Activated CD4-positive, alpha-beta T cell treated with anti-CD3 and anti-CD28 coated beads, Interleukin-2, amount 50 U/mL, for 4 hours (primary cell): Measurements from ENCODE around the gene ARFGEF3.

Experiments used
- DNase-seq, 2 experiments: peaks; one replicate each; pipeline ENCODE4 v3.0.0-alpha.2; 2020

ARFGEF3 gene

DNA sequence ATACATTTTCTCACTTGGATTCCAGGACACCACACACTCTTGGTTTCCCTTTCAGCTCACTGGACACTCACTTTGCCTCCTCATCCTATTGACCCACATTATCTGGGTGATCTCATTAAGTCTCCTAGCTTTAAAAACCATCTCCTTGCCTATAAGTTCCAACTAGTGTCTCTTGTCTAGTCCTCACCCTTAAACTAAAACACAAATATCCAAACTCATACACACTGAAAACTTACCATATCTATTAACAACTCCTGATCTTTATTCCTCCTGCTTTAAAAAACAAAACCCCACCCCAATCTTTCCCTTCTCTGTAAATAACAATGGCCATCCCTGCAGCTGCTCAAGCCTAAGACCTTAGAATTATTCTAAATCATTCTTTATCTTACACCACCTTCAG lies 212.5 kb downstream of the ARFGEF3 start:
- DNase-seq = no peak

DNA sequence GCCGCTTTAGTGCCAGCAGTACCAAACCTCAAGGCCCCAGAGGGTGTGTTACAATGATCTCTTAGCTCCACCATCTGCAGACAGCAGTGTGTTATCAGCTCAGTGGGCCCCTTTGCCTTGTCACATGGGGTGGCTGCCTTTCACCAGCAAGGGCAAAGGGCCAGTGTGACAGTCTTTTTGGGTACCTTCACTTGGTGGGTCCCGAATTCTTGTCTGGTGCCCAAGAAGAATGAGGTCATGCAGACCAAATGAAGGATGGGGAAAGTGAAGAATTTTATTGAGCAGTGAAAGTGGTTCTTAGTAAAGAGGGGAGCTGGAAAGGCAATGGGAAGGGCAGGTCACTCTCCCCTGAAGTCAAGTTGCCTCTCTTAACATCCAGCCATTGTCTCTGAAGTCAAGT lies 213.1 kb downstream of the ARFGEF3 start:
- DNase-seq = no peak

DNA sequence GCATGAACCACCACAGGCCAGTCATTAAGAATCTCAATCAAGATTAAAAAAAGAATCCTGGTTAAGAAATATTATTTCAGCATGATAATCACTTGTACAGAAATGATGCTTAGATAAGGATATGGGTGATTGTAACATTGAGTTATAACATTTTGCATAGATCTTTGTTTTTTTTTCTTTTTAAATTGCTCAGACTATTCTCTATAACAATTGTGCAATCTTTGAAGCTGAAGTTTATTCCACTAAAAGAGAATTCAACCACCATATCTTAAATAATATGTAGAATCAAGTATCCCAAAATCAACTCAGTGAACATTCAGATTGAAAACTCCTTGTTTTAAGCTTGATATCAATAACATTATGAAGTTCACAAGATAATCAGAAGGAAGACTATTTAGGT lies 215.3 kb downstream of the ARFGEF3 start:
- DNase-seq = no peak

DNA sequence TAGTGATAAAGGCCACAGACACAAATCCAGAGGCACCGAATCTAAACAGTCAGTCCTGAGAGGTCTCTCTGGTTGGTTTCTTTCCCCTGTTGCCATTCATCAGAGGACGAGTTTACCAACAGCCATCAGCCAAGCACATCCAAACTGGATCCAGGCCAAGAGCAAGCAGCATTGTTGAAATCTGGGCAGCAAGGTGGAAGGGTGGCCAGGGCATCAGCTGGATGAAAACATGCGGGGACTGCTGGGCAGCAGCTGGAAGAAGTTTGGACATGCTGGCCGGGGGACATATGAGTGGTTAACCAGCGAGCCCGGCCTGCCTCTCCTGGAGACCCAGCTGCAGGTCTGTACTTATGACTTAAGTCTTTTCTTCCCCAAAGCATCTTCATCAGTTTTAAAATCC lies 216.1 kb downstream of the ARFGEF3 start, which contains the start of gene SMIM28:
Gene SMIM28, plus strand, starts transcription at position 62 of the 400 bp plus-strand sequence. Its CDS starts 168 bp downstream, at position 230.
- DNase-seq = no peak

DNA sequence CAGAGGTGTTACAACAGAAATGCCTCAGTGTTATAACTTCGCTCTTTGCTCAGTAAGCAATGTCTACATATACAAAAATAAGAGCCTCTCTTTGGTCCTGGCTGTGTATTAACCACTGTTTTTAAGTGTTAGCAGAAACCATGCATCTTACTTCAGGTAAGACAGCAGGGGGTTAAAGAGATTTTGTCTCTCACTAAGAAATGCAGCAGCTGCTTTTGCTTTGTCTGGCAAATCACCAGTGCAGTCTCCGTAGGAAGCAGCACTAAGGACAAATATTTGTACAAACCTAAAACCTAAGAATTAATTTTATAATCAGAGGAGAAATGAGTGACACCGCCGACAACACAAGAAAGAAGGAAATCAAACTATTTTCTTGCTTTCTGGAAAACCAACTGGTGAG lies 216.7 kb downstream of the ARFGEF3 start:
- DNase-seq = no peak

DNA sequence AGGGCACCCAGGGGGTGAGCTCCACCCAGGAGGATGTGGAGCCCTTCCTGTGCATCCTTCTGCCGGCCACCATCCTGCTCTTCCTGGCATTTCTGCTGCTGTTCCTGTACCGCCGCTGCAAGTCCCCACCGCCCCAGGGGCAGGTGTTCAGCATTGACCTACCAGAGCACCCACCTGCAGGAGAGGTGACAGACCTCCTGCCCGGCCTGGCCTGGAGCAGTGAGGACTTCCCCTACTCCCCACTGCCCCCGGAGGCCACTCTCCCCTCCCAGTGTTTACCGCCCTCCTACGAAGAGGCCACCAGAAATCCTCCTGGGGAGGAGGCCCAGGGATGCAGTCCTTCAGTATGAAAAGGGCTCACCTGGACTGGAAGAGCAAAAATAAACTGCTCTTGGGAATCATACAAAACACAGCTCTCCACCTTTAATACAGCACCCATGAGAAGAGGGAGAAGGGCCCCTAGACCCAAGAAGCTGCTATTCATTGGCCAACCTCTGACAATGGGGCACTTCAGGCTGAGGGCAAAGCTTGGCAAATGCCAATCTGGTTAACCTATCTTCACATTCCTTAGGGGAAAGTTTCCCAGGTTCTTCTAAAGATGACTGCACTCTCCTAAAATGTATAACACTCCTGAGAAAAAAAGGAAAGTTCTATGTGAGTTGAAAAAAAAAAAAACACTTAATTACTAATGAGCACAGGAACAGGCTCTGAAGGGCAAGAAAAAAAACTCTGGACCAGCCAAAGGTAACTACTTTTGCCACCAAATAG lies 220.9 kb downstream of the ARFGEF3 start:
- no peak for DNase-seq

DNA sequence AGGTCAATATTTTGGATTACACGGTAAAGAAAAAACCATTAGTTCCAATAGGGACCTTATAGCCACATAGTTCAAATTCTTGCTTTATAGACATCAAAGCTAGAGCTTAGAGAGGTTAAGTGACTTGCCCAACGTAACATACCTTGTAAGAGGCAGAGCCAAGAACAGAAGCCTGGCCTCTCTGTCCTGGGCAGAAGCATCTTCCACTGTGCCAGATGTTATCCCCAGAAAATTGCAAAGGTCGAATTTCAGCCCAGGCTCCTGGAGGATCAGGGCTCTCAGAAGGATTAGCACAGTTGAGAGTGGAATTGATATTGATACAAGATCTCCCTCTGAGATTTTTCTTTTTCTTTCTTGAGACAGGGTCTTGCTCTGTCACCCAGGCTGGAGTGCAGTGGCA lies 222.0 kb downstream of the ARFGEF3 start:
- no peak for DNase-seq

DNA sequence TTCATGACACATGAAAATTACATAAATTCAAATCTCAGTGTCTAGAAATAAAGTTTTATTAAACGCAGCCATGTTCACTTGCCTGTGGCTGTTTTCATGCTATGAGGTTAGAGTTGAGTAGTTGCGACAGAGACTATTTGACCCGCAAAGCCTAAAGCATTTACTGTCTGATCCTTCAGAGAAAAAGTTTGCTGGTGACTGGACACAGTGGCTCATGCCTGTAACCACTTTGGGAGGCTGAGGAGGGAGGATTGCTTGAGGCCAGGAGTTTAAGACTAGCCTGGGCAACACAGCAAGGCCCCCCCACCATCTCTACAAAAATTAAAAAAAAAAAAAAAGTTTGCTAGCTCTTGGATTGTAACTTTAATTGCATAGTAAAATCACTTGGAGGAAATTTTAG lies 225.2 kb downstream of the ARFGEF3 start:
- no peak for DNase-seq

DNA sequence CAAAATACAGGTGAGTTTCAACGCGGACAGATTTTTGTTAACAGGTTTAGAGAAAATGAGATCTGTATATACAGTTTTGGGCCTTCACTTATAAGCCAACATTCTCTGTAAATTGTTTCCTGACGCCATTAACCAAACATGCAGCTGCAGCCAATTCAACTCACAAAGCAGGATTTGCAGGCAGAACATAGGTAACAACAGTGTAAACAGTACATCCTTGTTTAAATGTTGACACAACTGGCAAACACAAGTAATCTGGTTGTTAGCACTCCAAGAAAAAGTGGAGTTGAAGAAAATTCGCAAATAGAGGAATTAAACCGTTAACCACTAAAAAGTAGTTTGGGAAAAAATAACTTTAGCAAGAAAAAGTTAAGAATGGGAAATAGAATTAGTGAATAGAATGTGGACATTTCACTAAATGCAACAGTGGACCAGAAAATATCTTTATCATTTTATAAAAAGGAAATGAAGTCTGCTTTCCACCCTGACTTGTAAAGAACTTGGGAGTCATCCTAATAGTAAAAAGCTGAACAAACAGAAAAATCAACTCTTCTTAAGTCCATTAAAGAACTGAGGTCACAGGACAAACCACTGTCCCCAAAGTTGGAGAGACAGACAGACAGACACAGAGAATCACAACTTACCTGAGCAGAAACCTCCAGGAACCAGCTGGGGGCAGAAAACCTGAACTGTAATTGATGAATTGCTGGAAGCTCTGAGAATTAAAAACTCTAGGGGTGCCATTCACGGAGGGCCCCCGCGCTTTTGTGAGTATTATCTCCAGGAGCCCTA lies 226.0 kb downstream of the ARFGEF3 start:
- no peak for DNase-seq

DNA sequence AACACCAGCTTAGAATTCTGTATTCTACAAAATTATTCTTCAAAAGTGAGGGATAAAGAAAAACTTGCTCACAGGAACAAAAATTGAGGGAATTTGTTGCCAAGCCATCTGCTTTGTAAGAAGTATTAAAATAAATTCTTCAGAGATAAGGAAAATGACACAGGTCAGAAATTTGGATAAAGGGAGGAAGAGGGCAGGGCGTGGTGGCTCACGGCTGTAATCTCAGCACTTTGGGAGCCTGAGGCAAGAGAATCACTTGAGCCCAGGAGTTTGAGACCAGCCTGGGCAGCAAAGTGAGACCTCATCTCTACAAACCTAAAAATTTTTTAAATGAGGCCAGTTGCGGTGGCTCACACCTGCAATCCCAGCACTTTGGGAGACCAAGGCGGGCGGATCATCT lies 227.8 kb downstream of the ARFGEF3 start:
- no peak for DNase-seq
